ENCODE measurements around the gene STIP1. TPM values are rescaled to one million over a fixed set of nuclear protein-coding genes. Genes with fewer than 3 reads are reported as not detected.

Gene STIP1
- 242 to 294 TPM (median 250 TPM) in 5 replicates for total RNA-seq (2022; extraction: Qiagen RNA extraction)

GRCh38 chr11:64185693-64186491, at the start of gene STIP1:
STIP1 (plus strand) TSS chr11:64186171; CDS start chr11:64186262, 91 bp downstream.

GRCh38 chr11:64165842-64166635, 19.9 kb upstream of the STIP1 start, which contains the start of gene MACROD1:
MACROD1 (minus strand) TSS chr11:64166113; CDS start chr11:64165994, 119 bp downstream.

GRCh38 chr11:64206457-64207255, 20.7 kb downstream of the STIP1 start, which contains the start of gene FERMT3:
FERMT3 (plus strand) TSS chr11:64206721; CDS start chr11:64207365, 644 bp downstream.

GRCh38 chr11:64225608-64226506, 39.9 kb downstream of the STIP1 start, which contains the start of the genes NUDT22 and TRPT1:
NUDT22 (plus strand) TSS chr11:64226274; CDS start chr11:64226653, 379 bp downstream.
TRPT1 (minus strand) TSS chr11:64226186; CDS start chr11:64225860, 326 bp downstream.

GRCh38 chr11:64230171-64230984, 44.4 kb downstream of the STIP1 start, which contains the start of gene DNAJC4:
DNAJC4 (plus strand) TSS chr11:64230548; CDS start chr11:64230855, 307 bp downstream.

GRCh38 chr11:64233913-64234586, 48.1 kb downstream of the STIP1 start, which contains the start of gene VEGFB:
VEGFB (plus strand) TSS chr11:64234584; CDS start chr11:64234834, 250 bp downstream.

GRCh38 chr11:64240435-64241240, 54.7 kb downstream of the STIP1 start, which contains the start of gene FKBP2:
FKBP2 (plus strand) TSS chr11:64241095; CDS start chr11:64242388, 1,293 bp downstream.

GRCh38 chr11:64246871-64247728, 61.1 kb downstream of the STIP1 start, which contains the start of gene PPP1R14B:
PPP1R14B (minus strand) TSS chr11:64246943; CDS start chr11:64246673, 270 bp downstream.

GRCh38 chr11:64251016-64251752, 65.2 kb downstream of the STIP1 start, which contains the start of gene PLCB3:
PLCB3 (plus strand) TSS chr11:64251530; CDS start chr11:64251650, 120 bp downstream.

Other genes starting within 250 kb of the STIP1 start
- 14.8 to 17.6 TPM (median 17.4 TPM) in 5 replicates for gene NAA40, start 247.2 kb upstream of the STIP1 start, total RNA-seq (2022; extraction: Qiagen RNA extraction)
- 731 to 1,149 TPM (median 1,054 TPM) in 5 replicates for gene COX8A, start 211.6 kb upstream of the STIP1 start, total RNA-seq (2022; extraction: Qiagen RNA extraction)
- 104 to 139 TPM (median 129 TPM) in 5 replicates for gene OTUB1, start 199.7 kb upstream of the STIP1 start, total RNA-seq (2022; extraction: Qiagen RNA extraction)
- 0.03 to 0.07 TPM (median 0.06 TPM) in 5 replicates for gene FLRT1, start 150.2 kb upstream of the STIP1 start, total RNA-seq (2022; extraction: Qiagen RNA extraction)
- gene MACROD1, start 20.1 kb upstream of the STIP1 start, total RNA-seq (2022; extraction: Qiagen RNA extraction), result 6.1 to 14.8 TPM (median 13.6 TPM) in 5 replicates
- gene FERMT3, start 20.6 kb downstream of the STIP1 start, total RNA-seq (2022; extraction: Qiagen RNA extraction), result 0.87 to 4.3 TPM (median 1.5 TPM) in 5 replicates
- 18.8 to 29.6 TPM (median 28.4 TPM) in 5 replicates for gene TRPT1, start 40.0 kb downstream of the STIP1 start, total RNA-seq (2022; extraction: Qiagen RNA extraction)
- gene NUDT22, start 40.1 kb downstream of the STIP1 start, total RNA-seq (2022; extraction: Qiagen RNA extraction), result 32.7 to 41.9 TPM (median 40.5 TPM) in 5 replicates
- 18.5 to 24.0 TPM (median 23.4 TPM) in 5 replicates for gene DNAJC4, start 44.4 kb downstream of the STIP1 start, total RNA-seq (2022; extraction: Qiagen RNA extraction)
- gene VEGFB, start 48.4 kb downstream of the STIP1 start, total RNA-seq (2022; extraction: Qiagen RNA extraction), result 35.3 to 52.8 TPM (median 49.7 TPM) in 5 replicates
- 121 to 143 TPM (median 138 TPM) in 5 replicates for gene FKBP2, start 54.9 kb downstream of the STIP1 start, total RNA-seq (2022; extraction: Qiagen RNA extraction)
- gene PPP1R14B, start 60.8 kb downstream of the STIP1 start, total RNA-seq (2022; extraction: Qiagen RNA extraction), result 222 to 403 TPM (median 372 TPM) in 5 replicates
- 16.6 to 25.5 TPM (median 23.1 TPM) in 5 replicates for gene PLCB3, start 65.4 kb downstream of the STIP1 start, total RNA-seq (2022; extraction: Qiagen RNA extraction)
- 74.5 to 102 TPM (median 92.9 TPM) in 5 replicates for gene BAD, start 98.5 kb downstream of the STIP1 start, total RNA-seq (2022; extraction: Qiagen RNA extraction)
- gene GPR137, start 99.7 kb downstream of the STIP1 start, total RNA-seq (2022; extraction: Qiagen RNA extraction), result 33.2 to 57.0 TPM (median 50.5 TPM) in 5 replicates
- 0.07 to 0.10 TPM (median 0.09 TPM) in 3 of 5 replicates, not detected in the others for gene KCNK4, start 105.1 kb downstream of the STIP1 start, total RNA-seq (2022; extraction: Qiagen RNA extraction)
- gene CATSPERZ, start 114.2 kb downstream of the STIP1 start, total RNA-seq (2022; extraction: Qiagen RNA extraction), result 2.2 to 3.2 TPM (median 2.7 TPM) in 5 replicates
- gene ESRRA, start 119.4 kb downstream of the STIP1 start, total RNA-seq (2022; extraction: Qiagen RNA extraction), result 38.9 to 67.0 TPM (median 66.2 TPM) in 5 replicates
- gene TRMT112, start 131.4 kb downstream of the STIP1 start, total RNA-seq (2022; extraction: Qiagen RNA extraction), result 420 to 490 TPM (median 440 TPM) in 5 replicates
- 388 to 493 TPM (median 487 TPM) in 5 replicates for gene PRDX5, start 131.9 kb downstream of the STIP1 start, total RNA-seq (2022; extraction: Qiagen RNA extraction)
- 10.4 to 14.4 TPM (median 12.6 TPM) in 5 replicates for gene CCDC88B, start 154.0 kb downstream of the STIP1 start, total RNA-seq (2022; extraction: Qiagen RNA extraction)
- gene RPS6KA4, start 173.0 kb downstream of the STIP1 start, total RNA-seq (2022; extraction: Qiagen RNA extraction), result 51.0 to 71.6 TPM (median 67.7 TPM) in 5 replicates

All from A549 treated with CORT108297 at 1 μM for 4 hours (cell line).